Measurements from ENCODE around the gene FBXW11. TPM values are rescaled to one million over a fixed set of nuclear protein-coding genes. Genes with fewer than 3 reads are reported as not detected.

The FBXW11 gene
- total RNA-seq, 4 donors from 2014 or later: 41.1 to 49.7 (median 43.0) TPM

- Histone ChIP-seq H3K27ac (no peak overlapping the region), H3K27me3 (no peaks in the 10 kb centered on the region), H3K4me3 (no peak overlapping the region), H3K4me1 (peaks cover 17% of the 10 kb centered on the region), H3K36me3 (no peaks in the 10 kb centered on the region), H3K9me3 (no peaks in the 10 kb centered on the region)
- WGBS: 73% methylated on average over 3 of the region's 3 CpGs
- no peak for DNase-seq (ENCODE audit: low spot score in 2 of 2)
- TF ChIP-seq EP300 (IDR thresholded peaks at IDR 0.05) (no peak), CTCF (IDR thresholded peaks at IDR 0.05) (no peak), POLR2AphosphoS5 (IDR thresholded peaks at IDR 0.05) (no peak), POLR2A (IDR thresholded peaks at IDR 0.05) (no peak)
Measured at GRCh38 chr5:171845857-171846256, 160.6 kb downstream of the FBXW11 start.

- no peak for TF ChIP-seq POLR2A (IDR thresholded peaks at IDR 0.05)
- no peak for TF ChIP-seq CTCF (IDR thresholded peaks at IDR 0.05)
- no peak for TF ChIP-seq POLR2AphosphoS5 (IDR thresholded peaks at IDR 0.05)
- no peak for TF ChIP-seq EP300 (IDR thresholded peaks at IDR 0.05)
- Histone ChIP-seq H3K27me3 (no peaks in the 10 kb centered on the region), H3K36me3 (no peaks in the 10 kb centered on the region), H3K9me3 (no peaks in the 10 kb centered on the region), H3K4me1 (peaks cover 17% of the 10 kb centered on the region), H3K4me3 (no peak overlapping the region), H3K27ac (no peak overlapping the region)
- WGBS: 80% methylated on average over 10 of the region's 11 CpGs
- DNase-seq (ENCODE audit: low spot score in 2 of 2): no peak
Measured at GRCh38 chr5:171845040-171845630, 161.3 kb downstream of the FBXW11 start.

- H3K27ac ChIP-seq: no peak overlapping the region
- 61% methylated on average over 5 of the region's 5 CpGs for WGBS
- H3K9me3 ChIP-seq: no peaks in the 10 kb centered on the region
- no peaks in the 10 kb centered on the region for H3K36me3 ChIP-seq
- DNase-seq (ENCODE audit: low spot score in 2 of 2): no peak
- TF ChIP-seq EP300 (IDR thresholded peaks at IDR 0.05) (no peak), POLR2A (IDR thresholded peaks at IDR 0.05) (no peak), POLR2AphosphoS5 (IDR thresholded peaks at IDR 0.05) (no peak), CTCF (IDR thresholded peaks at IDR 0.05) (no peak)
- peak overlapping the region; percentile 21 for H3K4me3 ChIP-seq
- peaks cover 17% of the 10 kb centered on the region for H3K4me1 ChIP-seq
- no peaks in the 10 kb centered on the region for H3K27me3 ChIP-seq
Measured at GRCh38 chr5:171842777-171843328, 163.6 kb downstream of the FBXW11 start.

- WGBS: 29% methylated on average over 24 of the region's 24 CpGs
- H3K4me3 ChIP-seq: peak overlapping the region; percentile 21
- no peak for DNase-seq (ENCODE audit: low spot score in 2 of 2)
- no peaks in the 10 kb centered on the region for H3K9me3 ChIP-seq
- H3K27me3 ChIP-seq: no peaks in the 10 kb centered on the region
- peaks cover 17% of the 10 kb centered on the region for H3K4me1 ChIP-seq
- TF ChIP-seq POLR2A (IDR thresholded peaks at IDR 0.05): no peak
- no peak for TF ChIP-seq EP300 (IDR thresholded peaks at IDR 0.05)
- TF ChIP-seq CTCF (IDR thresholded peaks at IDR 0.05): no peak
- no peak for TF ChIP-seq POLR2AphosphoS5 (IDR thresholded peaks at IDR 0.05)
- no peak overlapping the region for H3K27ac ChIP-seq
- no peaks in the 10 kb centered on the region for H3K36me3 ChIP-seq
Measured at GRCh38 chr5:171841984-171842776, 164.3 kb downstream of the FBXW11 start.

Data from suprapubic skin (tissue), 4 donors.